ENCODE data around the gene TMEM248.

DNA sequence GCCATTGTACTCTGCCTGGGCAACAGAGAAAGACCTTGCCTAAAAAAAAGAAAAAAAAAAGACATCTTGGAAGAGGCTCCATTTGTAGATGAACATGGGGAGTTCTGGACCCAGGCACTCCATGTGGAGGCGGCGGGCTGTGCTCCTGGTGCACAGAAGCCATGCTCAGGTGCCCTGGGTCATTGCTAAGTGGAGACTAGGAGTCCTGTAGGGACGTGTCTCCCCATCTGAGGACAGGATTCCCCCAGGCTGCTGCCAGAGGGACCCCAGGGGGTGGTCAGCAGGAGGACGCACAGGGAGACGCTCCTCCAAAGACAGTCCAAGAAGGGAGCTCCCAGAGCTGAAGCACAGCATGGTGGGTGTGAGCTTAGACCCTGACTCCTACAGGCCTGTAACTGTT lies 40.1 kb downstream of the TMEM248 start:
- TF ChIP-seq NANOG (IDR thresholded peaks at IDR 0.05; ENCODE audit: borderline replicate concordance) (no peak), CTCF (conservative IDR thresholded peaks at IDR 0.05; ENCODE audit: low read depth in 2 of 2) (no peak), EZH2phosphoT487 (IDR thresholded peaks at IDR 0.05; ENCODE audit: unreplicated experiment) (no peak), POLR2AphosphoS5 (IDR thresholded peaks at IDR 0.05; ENCODE audit: low read depth) (no peak), CREB1 (CRISPR knock-in tag; IDR thresholded peaks at IDR 0.05; ENCODE audit: low read depth) (no peak), EZH2 (IDR thresholded peaks at IDR 0.05; ENCODE audit: low read depth, unreplicated experiment) (no peak)
- TF ChIP-seq, protein P1, sequence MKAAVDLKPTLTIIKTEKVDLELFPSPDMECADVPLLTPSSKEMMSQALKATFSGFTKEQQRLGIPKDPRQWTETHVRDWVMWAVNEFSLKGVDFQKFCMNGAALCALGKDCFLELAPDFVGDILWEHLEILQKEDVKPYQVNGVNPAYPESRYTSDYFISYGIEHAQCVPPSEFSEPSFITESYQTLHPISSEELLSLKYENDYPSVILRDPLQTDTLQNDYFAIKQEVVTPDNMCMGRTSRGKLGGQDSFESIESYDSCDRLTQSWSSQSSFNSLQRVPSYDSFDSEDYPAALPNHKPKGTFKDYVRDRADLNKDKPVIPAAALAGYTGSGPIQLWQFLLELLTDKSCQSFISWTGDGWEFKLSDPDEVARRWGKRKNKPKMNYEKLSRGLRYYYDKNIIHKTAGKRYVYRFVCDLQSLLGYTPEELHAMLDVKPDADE (IDR thresholded peaks at IDR 0.05): no peak
- TF ChIP-seq, protein P2, sequence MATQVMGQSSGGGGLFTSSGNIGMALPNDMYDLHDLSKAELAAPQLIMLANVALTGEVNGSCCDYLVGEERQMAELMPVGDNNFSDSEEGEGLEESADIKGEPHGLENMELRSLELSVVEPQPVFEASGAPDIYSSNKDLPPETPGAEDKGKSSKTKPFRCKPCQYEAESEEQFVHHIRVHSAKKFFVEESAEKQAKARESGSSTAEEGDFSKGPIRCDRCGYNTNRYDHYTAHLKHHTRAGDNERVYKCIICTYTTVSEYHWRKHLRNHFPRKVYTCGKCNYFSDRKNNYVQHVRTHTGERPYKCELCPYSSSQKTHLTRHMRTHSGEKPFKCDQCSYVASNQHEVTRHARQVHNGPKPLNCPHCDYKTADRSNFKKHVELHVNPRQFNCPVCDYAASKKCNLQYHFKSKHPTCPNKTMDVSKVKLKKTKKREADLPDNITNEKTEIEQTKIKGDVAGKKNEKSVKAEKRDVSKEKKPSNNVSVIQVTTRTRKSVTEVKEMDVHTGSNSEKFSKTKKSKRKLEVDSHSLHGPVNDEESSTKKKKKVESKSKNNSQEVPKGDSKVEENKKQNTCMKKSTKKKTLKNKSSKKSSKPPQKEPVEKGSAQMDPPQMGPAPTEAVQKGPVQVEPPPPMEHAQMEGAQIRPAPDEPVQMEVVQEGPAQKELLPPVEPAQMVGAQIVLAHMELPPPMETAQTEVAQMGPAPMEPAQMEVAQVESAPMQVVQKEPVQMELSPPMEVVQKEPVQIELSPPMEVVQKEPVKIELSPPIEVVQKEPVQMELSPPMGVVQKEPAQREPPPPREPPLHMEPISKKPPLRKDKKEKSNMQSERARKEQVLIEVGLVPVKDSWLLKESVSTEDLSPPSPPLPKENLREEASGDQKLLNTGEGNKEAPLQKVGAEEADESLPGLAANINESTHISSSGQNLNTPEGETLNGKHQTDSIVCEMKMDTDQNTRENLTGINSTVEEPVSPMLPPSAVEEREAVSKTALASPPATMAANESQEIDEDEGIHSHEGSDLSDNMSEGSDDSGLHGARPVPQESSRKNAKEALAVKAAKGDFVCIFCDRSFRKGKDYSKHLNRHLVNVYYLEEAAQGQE (IDR thresholded peaks at IDR 0.05; ENCODE audit: unreplicated experiment): no peak
